ENCODE data around the gene NPSR1. TPM values are rescaled to one million over a fixed set of nuclear protein-coding genes. Genes with fewer than 3 reads are reported as not detected.
A peak's percentile ranks its signal among the peaks of the same experiment; 100 is the strongest.

The NPSR1 gene
- total and polyA plus RNA-seq, 9 of the 15 experiments (the other 6 are each of a cell fraction or from before 2014, with no cell fraction given) = not detected

GRCh38 chr7:34687529-34687928, 29.5 kb downstream of the NPSR1 start:
- ChIA-PET POLR2A (no interaction called here), CTCF (ENCODE audit: low intra/inter-chr PET ratio) (no interaction called here)
- DNase-seq (ENCODE audit: extremely low read depth in 1 of 4, low spot score in 3 of 4) (no peak), ATAC-seq (no peak), FAIRE-seq (no peak)
- Histone ChIP-seq H3K79me2 (ENCODE audit: control insufficient read depth, insufficient read depth, low read length) (no peaks in the 10 kb centered on the region), H3K27ac (ENCODE audit: extremely low read depth, low read depth, low read length) (no peak overlapping the region), H4K20me1 (replicated peaks; ENCODE audit: control insufficient read depth, insufficient read depth, low read length) (no peaks in the 10 kb centered on the region), H3K4me1 (replicated peaks in 1 of 2; ENCODE audit: control insufficient read depth in 2 of 2, insufficient read depth in 2 of 2, low read length in 2 of 2) (no peaks in the 10 kb centered on the region), H3K4me3 (no peak overlapping the region), H3K36me3 (ENCODE audit: control insufficient read depth, insufficient read depth, low read length) (no peaks in the 10 kb centered on the region), H3K9me1 (ENCODE audit: control insufficient read depth, insufficient read depth, low read length) (no peaks in the 10 kb centered on the region), H3K4me2 (ENCODE audit: insufficient read depth, low read length) (no peak overlapping the region), H2AFZ (ENCODE audit: low read depth, low read length) (no peak overlapping the region), H3K27me3 (ENCODE audit: control insufficient read depth in 2 of 2, insufficient read depth in 2 of 2, low read length in 2 of 2) (no peaks in the 10 kb centered on the region), H3K9me3 (replicated peaks; ENCODE audit: control insufficient read depth, insufficient read depth, low read depth, low read length) (no peaks in the 10 kb centered on the region), H3K9ac (ENCODE audit: insufficient read depth in 1 of 2, low read depth in 2 of 2, low read length in 2 of 2) (no peak overlapping the region)
- BruUV-seq (replicated peaks) = no TSS peak
- in situ Hi-C loops (cut with MboI) = no loop called here
- 0 out of 2 replicates have a peak, but pooled peaks have one; percentile 11 for TF ChIP-seq MAFK (IDR thresholded peaks at IDR 0.05; ENCODE audit: low read length)
- no peak for TF ChIP-seq ZNF232 (CRISPR knock-in tag; IDR thresholded peaks at IDR 0.05)
- TF ChIP-seq ZNF197 (CRISPR knock-in tag; IDR thresholded peaks at IDR 0.05; ENCODE audit: low read depth) = no peak
- intact Hi-C loops (cut with micrococcal nuclease) = no loop called here
- WGBS (ENCODE audit: insufficient coverage, low coverage, missing lambda C conversion rate) = 0% methylated on average over 2 of the region's 2 CpGs

- DNase-seq (ENCODE audit: extremely low read depth in 1 of 4, low spot score in 3 of 4) = no peak
- Histone ChIP-seq H3K4me2 (ENCODE audit: insufficient read depth, low read length) (no peak overlapping the region), H3K27ac (ENCODE audit: extremely low read depth, low read depth, low read length) (no peak overlapping the region), H2AFZ (ENCODE audit: low read depth, low read length) (no peak overlapping the region), H3K9me1 (ENCODE audit: control insufficient read depth, insufficient read depth, low read length) (no peaks in the 10 kb centered on the region), H3K4me1 (replicated peaks in 1 of 2; ENCODE audit: control insufficient read depth in 2 of 2, insufficient read depth in 2 of 2, low read length in 2 of 2) (no peaks in the 10 kb centered on the region), H3K4me3 (no peak overlapping the region), H3K36me3 (ENCODE audit: control insufficient read depth, insufficient read depth, low read length) (no peaks in the 10 kb centered on the region), H4K20me1 (replicated peaks; ENCODE audit: control insufficient read depth, insufficient read depth, low read length) (no peaks in the 10 kb centered on the region), H3K9me3 (replicated peaks; ENCODE audit: control insufficient read depth, insufficient read depth, low read depth, low read length) (no peaks in the 10 kb centered on the region), H3K9ac (ENCODE audit: insufficient read depth in 1 of 2, low read depth in 2 of 2, low read length in 2 of 2) (no peak overlapping the region), H3K27me3 (ENCODE audit: control insufficient read depth in 2 of 2, insufficient read depth in 2 of 2, low read length in 2 of 2) (no peaks in the 10 kb centered on the region), H3K79me2 (ENCODE audit: control insufficient read depth, insufficient read depth, low read length) (no peaks in the 10 kb centered on the region)
- 20% methylated on average over 1 of the region's 1 CpG for WGBS (ENCODE audit: insufficient coverage, low coverage, missing lambda C conversion rate)
- CTCF ChIA-PET (ENCODE audit: low intra/inter-chr PET ratio) = no interaction called here
- no TSS peak for BruUV-seq (replicated peaks)
- in situ Hi-C loops (cut with MboI) (no loop called here), intact Hi-C loops (cut with micrococcal nuclease) (no loop called here)
- FAIRE-seq = no peak
- no peak for ATAC-seq
- POLR2A ChIA-PET = no interaction called here
- TF ChIP-seq ZBTB12 (CRISPR knock-in tag; IDR thresholded peaks at IDR 0.05) (no peak), ATF4 (CRISPR knock-in tag; IDR thresholded peaks at IDR 0.05) (no peak), ZNF143 (CRISPR knock-in tag; IDR thresholded peaks at IDR 0.05) (no peak), ZNF586 (CRISPR knock-in tag; conservative IDR thresholded peaks at IDR 0.05) (no peak), TCF7 (IDR thresholded peaks at IDR 0.05; ENCODE audit: borderline replicate concordance) (no peak), TSC22D4 (tag; IDR thresholded peaks at IDR 0.05) (no peak), CBX2 (IDR thresholded peaks at IDR 0.05; ENCODE audit: insufficient read depth, low read length, poor library complexity, severe bottlenecking) (no peak)
- TF ChIP-seq, protein P1, sequence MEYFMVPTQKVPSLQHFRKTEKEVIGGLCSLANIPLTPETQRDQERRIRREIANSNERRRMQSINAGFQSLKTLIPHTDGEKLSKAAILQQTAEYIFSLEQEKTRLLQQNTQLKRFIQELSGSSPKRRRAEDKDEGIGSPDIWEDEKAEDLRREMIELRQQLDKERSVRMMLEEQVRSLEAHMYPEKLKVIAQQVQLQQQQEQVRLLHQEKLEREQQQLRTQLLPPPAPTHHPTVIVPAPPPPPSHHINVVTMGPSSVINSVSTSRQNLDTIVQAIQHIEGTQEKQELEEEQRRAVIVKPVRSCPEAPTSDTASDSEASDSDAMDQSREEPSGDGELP (CRISPR knock-in tag; IDR thresholded peaks at IDR 0.05; ENCODE audit: borderline replicate concordance) = no peak
- TF ChIP-seq, protein P2, sequence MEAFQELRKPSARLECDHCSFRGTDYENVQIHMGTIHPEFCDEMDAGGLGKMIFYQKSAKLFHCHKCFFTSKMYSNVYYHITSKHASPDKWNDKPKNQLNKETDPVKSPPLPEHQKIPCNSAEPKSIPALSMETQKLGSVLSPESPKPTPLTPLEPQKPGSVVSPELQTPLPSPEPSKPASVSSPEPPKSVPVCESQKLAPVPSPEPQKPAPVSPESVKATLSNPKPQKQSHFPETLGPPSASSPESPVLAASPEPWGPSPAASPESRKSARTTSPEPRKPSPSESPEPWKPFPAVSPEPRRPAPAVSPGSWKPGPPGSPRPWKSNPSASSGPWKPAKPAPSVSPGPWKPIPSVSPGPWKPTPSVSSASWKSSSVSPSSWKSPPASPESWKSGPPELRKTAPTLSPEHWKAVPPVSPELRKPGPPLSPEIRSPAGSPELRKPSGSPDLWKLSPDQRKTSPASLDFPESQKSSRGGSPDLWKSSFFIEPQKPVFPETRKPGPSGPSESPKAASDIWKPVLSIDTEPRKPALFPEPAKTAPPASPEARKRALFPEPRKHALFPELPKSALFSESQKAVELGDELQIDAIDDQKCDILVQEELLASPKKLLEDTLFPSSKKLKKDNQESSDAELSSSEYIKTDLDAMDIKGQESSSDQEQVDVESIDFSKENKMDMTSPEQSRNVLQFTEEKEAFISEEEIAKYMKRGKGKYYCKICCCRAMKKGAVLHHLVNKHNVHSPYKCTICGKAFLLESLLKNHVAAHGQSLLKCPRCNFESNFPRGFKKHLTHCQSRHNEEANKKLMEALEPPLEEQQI (IDR thresholded peaks at IDR 0.05) = no peak
Measured at GRCh38 chr7:34696415-34696814, 38.4 kb downstream of the NPSR1 start.

Data from K562 (cell line).